HK-2 (cell line): ENCODE measurements around the gene HEPACAM2.

Source experiments
- DNase-seq: peaks from one replicate; pipeline ENCODE4 v3.0.0-alpha.2; 2018; ENCODE audit not compliant: unreplicated experiment

HEPACAM2 gene

DNA sequence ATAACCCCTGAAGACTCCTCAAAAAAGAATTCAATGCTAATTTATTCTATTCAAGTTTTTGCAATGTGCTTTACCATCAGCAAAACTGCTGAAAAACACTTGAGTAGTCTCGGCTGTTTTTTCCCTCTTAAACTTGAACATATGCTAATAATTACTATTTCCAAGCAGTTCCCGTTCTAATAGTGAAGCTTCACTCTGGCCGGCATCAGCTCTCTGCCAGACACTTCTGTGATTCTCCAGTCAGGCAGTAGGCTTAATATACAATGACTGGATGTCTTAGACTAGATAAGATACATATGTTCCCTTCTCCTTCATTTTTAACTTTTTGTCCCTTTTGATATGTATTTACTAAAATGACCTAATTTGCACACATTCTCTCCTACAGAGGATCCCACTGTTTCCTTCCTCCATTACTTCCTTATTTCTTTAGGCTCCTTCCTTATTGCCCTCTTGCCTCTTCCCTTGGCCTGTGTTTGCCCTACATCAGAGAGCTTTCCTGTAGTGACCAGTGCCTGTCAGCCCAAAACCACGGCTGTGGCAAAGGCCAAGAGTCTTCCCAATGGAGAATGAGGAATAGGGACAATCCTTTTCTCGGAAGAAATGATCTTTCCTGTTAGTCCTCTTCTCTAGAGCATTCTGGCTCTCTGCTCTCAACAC is 23.5 kb downstream of the HEPACAM2 start:
- DNase-seq, result no peak

- DNase-seq, result no peak
Observed at GRCh38 chr7:93198472-93198871, 27.8 kb downstream of the HEPACAM2 start.

DNA sequence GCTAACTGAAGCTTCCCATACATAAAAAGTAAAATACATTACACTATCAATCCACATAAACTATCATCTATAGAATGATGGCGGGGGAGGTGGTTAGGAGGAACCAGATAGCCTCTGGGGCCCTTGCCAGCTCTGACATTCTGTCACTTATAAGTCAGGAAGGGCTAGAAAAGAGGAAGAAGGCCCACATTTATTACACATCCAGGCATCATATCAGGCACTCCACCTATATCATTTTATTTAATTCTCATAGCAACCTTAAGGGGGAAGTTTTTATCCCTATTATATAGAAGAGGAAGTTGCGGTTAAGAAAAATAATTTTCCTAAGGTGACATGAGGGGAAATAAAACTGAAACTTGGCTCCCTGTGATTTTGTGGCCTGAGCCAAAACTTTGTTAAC is 29.9 kb downstream of the HEPACAM2 start:
- DNase-seq, result no peak

GRCh38 chr7:93194386-93194785 is 31.9 kb downstream of the HEPACAM2 start:
- DNase-seq, result no peak

DNA sequence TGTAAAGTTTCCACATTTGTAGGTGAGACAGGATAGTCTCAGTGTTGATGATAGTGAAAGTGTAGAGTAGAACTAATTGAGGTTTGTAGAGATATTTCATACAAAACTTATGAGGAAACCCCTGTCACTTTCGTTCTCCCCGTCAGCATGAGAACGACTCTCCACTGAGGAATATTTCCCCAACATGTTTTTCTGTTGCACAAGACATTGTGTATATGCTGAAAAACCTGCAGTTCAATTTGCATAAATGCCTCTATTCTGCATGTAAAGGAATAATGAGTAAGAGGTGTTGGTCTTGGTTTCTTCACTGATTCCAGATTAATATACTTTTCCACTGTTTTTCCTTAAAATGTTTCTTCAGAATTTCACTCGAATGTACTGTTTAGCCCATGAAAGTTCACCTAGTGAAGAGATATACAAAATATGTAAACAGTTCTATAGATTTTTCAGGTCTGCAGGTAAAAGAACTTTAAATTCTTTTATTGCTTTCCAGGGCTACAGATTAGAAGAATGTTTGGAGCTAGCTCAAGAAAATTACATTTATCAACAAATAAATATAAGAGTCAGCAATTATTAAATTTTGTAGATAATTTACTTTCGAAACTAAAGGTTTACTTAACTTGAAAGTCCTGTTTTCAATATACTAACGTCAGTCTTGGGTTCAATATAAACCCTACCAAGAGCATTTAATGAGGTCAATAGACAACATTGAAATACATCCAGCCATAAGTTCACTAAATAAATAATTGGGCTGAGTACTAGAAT is 37.2 kb downstream of the HEPACAM2 start:
- DNase-seq, result no peak

DNA sequence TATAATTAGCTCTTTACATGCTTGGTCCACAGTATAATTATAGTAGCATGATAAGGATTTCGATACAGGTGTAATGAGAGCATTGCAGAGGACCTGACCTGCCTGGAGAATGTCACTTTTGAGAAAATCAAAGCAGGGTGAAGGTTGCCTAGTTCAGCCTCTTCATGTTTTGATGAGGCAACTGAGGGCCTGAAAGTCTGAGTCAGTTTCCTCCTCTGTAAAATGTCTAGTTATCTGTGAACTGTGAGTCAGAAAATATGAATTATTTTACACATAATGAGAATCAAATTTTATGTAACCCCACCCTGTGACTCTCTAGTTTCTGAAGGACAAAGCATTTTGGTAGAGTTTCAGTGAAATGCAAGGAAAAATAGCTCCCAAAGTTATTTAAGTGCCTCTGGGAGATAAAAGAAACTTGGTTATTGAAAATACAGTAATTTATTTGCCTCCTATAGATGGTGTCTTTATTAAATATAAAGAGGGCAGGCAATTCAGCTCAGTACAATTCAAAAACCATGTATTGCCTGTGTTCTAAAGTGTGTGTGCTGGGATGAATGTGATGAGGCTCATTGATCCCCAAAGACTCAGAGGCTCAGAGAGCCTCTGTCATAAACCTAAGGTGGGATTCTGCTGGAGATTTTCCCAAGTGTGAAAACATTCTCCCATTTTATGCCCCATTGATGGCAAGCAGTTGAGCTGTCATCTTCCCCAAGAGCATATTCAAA is 40.8 kb downstream of the HEPACAM2 start:
- no peak for DNase-seq

DNA sequence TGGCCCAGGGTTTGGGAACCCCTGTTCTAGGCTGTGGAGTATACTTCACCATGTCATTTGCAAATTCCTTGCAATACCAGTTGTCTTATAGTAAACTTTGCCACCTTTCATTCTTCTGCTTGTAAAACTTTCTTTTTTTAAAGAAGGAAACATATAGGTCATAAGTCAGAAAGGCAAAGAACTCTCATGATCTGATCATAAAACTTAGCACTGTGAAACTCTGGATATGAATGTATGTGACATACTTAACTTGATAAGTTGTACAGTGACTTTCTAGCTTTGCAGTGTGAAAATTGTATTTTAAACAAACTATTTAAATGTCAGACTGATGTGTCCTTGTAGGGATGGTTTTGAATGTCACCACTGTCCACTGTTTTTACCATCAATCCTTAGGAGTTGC is 47.1 kb downstream of the HEPACAM2 start:
- DNase-seq, result no peak

GRCh38 chr7:93178213-93178612 is 48.1 kb downstream of the HEPACAM2 start:
- DNase-seq, result no peak

DNA sequence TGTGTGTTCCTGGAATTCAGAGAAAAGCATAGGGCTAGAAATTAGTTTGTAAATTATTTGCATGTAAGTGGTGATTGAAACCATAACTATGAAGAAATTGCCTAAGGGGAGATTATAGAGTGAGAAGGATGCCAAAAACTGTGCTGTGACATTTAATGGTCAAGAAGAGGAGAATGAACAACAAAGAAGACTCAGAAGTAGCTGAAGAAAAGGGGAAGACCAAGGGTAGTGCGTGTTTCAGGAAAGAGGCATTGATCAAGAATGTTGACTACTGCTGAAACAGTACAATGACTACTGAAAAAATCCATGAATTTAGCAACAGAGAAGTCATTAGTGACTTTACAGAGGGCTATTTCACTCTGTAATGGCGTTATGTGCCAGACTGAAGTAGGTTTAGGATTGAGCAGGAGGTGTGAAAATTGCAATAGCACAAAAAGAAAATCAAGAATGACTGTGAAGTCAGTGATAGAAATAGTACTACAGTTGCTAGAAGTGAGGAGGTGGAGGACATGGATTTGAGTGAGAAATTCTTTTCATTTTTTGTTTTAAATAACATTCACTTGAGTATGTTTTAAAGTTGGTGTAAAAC is 49.2 kb downstream of the HEPACAM2 start:
- no peak for DNase-seq

- no peak for DNase-seq
Observed at GRCh38 chr7:93175219-93175618, 51.0 kb downstream of the HEPACAM2 start.

GRCh38 chr7:93172683-93173082 is 53.6 kb downstream of the HEPACAM2 start:
- DNase-seq, result no peak

- DNase-seq, result no peak
Observed at GRCh38 chr7:93171606-93172226, 54.6 kb downstream of the HEPACAM2 start.

- DNase-seq, result no peak
Observed at GRCh38 chr7:93165447-93165846, 60.8 kb downstream of the HEPACAM2 start.

- DNase-seq, result no peak
Observed at GRCh38 chr7:93164766-93165165, 61.5 kb downstream of the HEPACAM2 start.

DNA sequence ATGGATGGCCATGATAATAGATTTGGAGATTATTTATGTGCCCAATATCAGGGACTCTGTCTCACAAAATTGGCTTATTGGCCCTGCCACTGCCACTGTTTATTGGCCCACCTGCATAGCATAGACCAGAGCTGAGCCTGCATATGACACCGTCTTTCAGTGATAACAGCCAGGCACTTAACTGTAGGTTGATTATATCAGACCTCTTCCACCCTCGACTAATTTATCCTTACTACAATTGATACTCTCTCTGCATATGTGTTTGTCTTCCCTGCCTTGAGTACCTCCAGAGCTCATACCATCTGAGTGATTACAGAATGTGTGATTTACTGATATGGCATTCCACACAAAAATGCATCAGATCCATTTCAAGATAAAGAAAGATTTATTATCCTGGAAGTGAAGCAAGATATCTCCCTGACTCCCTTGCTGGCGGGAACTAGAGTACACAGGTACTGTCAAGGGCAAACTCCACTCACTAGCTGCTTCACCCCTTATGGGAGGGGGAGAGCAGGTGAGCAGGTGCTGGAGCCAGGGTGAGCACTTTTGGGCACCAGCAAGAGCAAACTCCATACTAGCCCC is 65.0 kb downstream of the HEPACAM2 start:
- DNase-seq, result no peak

- DNase-seq, result no peak
Observed at GRCh38 chr7:93160410-93160809, 65.9 kb downstream of the HEPACAM2 start.

DNA sequence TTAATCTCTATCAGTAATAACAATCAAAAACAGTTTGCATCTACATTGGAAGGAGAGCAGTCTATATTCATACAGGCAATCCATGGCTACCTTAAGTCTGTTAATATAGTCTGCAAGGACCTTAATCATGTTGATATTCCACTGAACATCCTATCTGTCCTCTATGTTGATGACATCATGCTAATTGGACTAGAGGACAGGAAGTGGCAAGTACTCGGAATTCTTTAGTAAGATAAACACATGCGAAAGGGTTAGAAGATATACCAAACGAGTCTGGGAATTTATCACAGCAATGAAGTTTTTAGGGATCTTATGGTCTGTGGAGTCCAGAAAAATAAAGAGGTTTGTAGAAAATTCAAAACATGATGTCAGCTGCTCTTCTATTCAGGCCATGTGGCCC is 66.8 kb downstream of the HEPACAM2 start:
- DNase-seq, result no peak

GRCh38 chr7:93156884-93157283 is 69.4 kb downstream of the HEPACAM2 start:
- no peak for DNase-seq

GRCh38 chr7:93150200-93150835 is 76.0 kb downstream of the HEPACAM2 start:
- no peak for DNase-seq

DNA sequence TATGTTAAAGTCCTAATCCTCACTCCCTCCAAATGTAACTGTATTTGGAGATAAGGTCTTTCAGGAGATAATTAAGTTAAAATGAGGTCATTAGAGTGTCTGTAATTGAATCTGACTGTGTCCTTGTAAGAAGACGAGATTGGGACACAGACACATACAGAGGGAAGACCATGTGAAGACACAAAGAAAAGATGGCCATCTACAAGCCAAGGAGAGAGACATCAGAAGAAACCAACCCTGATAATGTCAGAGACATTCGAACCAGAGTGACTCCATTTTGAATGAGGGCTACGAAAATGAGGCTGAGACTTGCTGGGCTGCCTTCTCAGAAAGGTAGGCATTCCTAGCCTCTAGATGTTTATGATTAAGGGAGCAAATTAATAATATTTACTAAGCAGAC is 77.5 kb downstream of the HEPACAM2 start:
- no peak for DNase-seq

DNA sequence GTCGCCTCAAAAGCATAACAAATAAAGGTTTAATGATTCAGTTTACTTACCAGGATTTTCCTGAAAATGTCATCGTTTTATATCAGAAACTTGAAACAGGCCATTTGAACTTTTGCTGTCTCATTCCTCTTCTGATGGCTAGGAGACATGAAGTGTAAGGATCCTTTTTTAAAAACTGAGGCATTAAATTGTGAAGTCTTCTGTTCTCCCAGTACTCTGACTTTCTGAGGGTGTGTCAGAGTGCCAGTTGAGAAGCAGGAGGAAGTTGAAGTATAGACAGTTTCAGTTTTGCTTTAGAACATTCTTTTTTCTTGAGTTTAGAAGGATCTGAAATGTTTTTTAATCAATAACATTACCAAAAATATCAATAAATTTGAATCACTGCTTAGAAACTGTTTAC is 78.1 kb downstream of the HEPACAM2 start, which contains the start of gene SAMD9L:
Gene SAMD9L (minus strand): TSS at position 242 of the 400 bp plus-strand sequence. CDS start 12,414 bp downstream, outside the sequence.
- no peak for DNase-seq
